Activated CD8-positive, alpha-beta memory T cell treated with anti-CD3 and anti-CD28 coated beads for 48 hours (primary cell): ENCODE results near the gene NTPCR.
"Not testable (repeated sequence)": the region's sequence is repeated elsewhere in the genome, so short reads cannot be mapped to it uniquely, and the experiment has no call there.

Source experiments
- DNase-seq, 3 experiments: peaks; one replicate each; pipeline ENCODE4 v3.0.0-alpha.2; 2020; ENCODE audit warnings: low read depth in 2 of 3, low spot score in 2 of 3

Gene NTPCR

GRCh38 chr1:232983817-232984567, 33.6 kb downstream of the NTPCR start:
- no peak for DNase-seq

GRCh38 chr1:232984577-232985425, 34.4 kb downstream of the NTPCR start:
- no peak for DNase-seq

GRCh38 chr1:232985882-232986526, 35.6 kb downstream of the NTPCR start:
- no peak for DNase-seq

- DNase-seq: no peak
Observed at GRCh38 chr1:232986527-232986922, 36.1 kb downstream of the NTPCR start.

- DNase-seq: no peak
Observed at GRCh38 chr1:232987046-232987773, 36.8 kb downstream of the NTPCR start.

- DNase-seq: no peak
Observed at GRCh38 chr1:232987774-232988140, 37.3 kb downstream of the NTPCR start.

GRCh38 chr1:232988572-232989040, 38.2 kb downstream of the NTPCR start:
- DNase-seq: no peak

- no peak for DNase-seq
Observed at GRCh38 chr1:232990176-232991128, 40.0 kb downstream of the NTPCR start.

GRCh38 chr1:232991238-232991637, 40.8 kb downstream of the NTPCR start:
- DNase-seq: no peak

- DNase-seq: no peak
Observed at GRCh38 chr1:232992227-232992626, 41.8 kb downstream of the NTPCR start.

- no peak for DNase-seq
Observed at GRCh38 chr1:232993555-232993954, 43.1 kb downstream of the NTPCR start.

- no peak for DNase-seq
Observed at GRCh38 chr1:232995189-232995588, 44.8 kb downstream of the NTPCR start.

- no peak for DNase-seq
Observed at GRCh38 chr1:232996143-232996542, 45.7 kb downstream of the NTPCR start.

- no peak for DNase-seq
Observed at GRCh38 chr1:232998138-232998537, 47.7 kb downstream of the NTPCR start.

- DNase-seq: no peak
Observed at GRCh38 chr1:232998646-232999045, 48.2 kb downstream of the NTPCR start.

GRCh38 chr1:232999956-233000625, 49.7 kb downstream of the NTPCR start:
- DNase-seq: no peak

GRCh38 chr1:233003638-233004037, 53.2 kb downstream of the NTPCR start:
- not testable (repeated sequence) for DNase-seq

GRCh38 chr1:233004451-233004850, 54.0 kb downstream of the NTPCR start:
- no peak for DNase-seq

GRCh38 chr1:233005156-233005555, 54.7 kb downstream of the NTPCR start:
- no peak for DNase-seq
